Activated CD4-positive, alpha-beta memory T cell treated with anti-CD3 and anti-CD28 coated beads, Interleukin-2, amount 10 ng/mL, durations not matched to agents 7 days and 5 days (primary cell): ENCODE measurements around the gene SPRR4. TPM values are rescaled to one million over a fixed set of nuclear protein-coding genes. Genes with fewer than 3 reads are reported as not detected.
"Not testable (repeated sequence)": the region's sequence is repeated elsewhere in the genome, so short reads cannot be mapped to it uniquely, and the experiment has no call there.

ENCODE experiments used
- CTCF ChIA-PET: fragments of 350-600 bp; sonication (Branson Sonifier 250); formaldehyde crosslinking; loops from one replicate; lab custom pipeline; 2021; ENCODE audit warnings: antibody characterized with exemption, inconsistent platforms; lab: Charles Lee
- POLR2A ChIA-PET: fragments of 350-600 bp; sonication (Branson Sonifier 250); formaldehyde crosslinking; loops from one replicate; lab custom pipeline; 2021; ENCODE audit warnings: antibody characterized with exemption; lab: Charles Lee
- DNase-seq: peaks from one replicate; pipeline ENCODE4 v3.0.0-alpha.2; 2020
- H3K27ac Mint-ChIP-seq: one replicate; pipeline ENCODE4 v1.8.0; 2021; ENCODE audit warnings: mild to moderate bottlenecking, mixed read lengths
- H3K27me3 Mint-ChIP-seq: one replicate; pipeline ENCODE4 v1.8.0; 2021; ENCODE audit warnings: mixed read lengths
- H3K36me3 Mint-ChIP-seq: one replicate; pipeline ENCODE4 v1.8.0; 2021; ENCODE audit warnings: low read depth, mixed read lengths
- H3K4me1 Mint-ChIP-seq: one replicate; pipeline ENCODE4 v1.8.0; 2021; ENCODE audit warnings: mixed read lengths
- H3K4me3 Mint-ChIP-seq: one replicate; pipeline ENCODE4 v1.8.0; 2021; ENCODE audit warnings: mild to moderate bottlenecking, mixed read lengths
- H3K9me3 Mint-ChIP-seq: one replicate; pipeline ENCODE4 v1.8.0; 2021; ENCODE audit warnings: mixed read lengths
- total RNA-seq, 2 experiments: library from RNA; stranded (reverse); gene quantifications; one replicate each; pipeline ENCODE4 v1.2.3, GENCODE V29; 2021

SPRR4 gene
- total RNA-seq, 2 experiments from 2014 or later = not detected

- Mint-ChIP-seq H3K4me3 (no peak overlapping the region), H3K27me3 (peaks cover 10% of the 10 kb centered on the region), H3K4me1 (no peaks in the 10 kb centered on the region), H3K27ac (no peak overlapping the region), H3K36me3 (no peaks in the 10 kb centered on the region), H3K9me3 (no peaks in the 10 kb centered on the region)
- no peak for DNase-seq
- POLR2A ChIA-PET = no interaction called here
- CTCF ChIA-PET = interaction anchor here (0.7 kb wide), 1 partner anchor 58 kb away, joined by 3 read pairs; no protein-coding TSS in a partner anchor
Observed at GRCh38 chr1:153000294-153000693, 29.8 kb downstream of the SPRR4 start.

- POLR2A ChIA-PET = no interaction called here
- H3K27ac Mint-ChIP-seq = no peak within 1 kb of the TSS
- H3K9me3 Mint-ChIP-seq = no peaks in the 10 kb centered on the region
- H3K4me3 Mint-ChIP-seq = no peak within 1 kb of the TSS
- peaks cover 5% of the 10 kb centered on the region for H3K27me3 Mint-ChIP-seq
- DNase-seq = no peak
- CTCF ChIA-PET = no interaction called here
- no peaks in the 10 kb centered on the region for H3K4me1 Mint-ChIP-seq
- H3K36me3 Mint-ChIP-seq = no peaks in the 10 kb centered on the region
Observed at GRCh38 chr1:153001382-153001781, 30.9 kb downstream of the SPRR4 start, which contains the start of gene SPRR3. TSS of gene SPRR3 (plus strand) at chr1:153001749. CDS start at chr1:153003021, 1,272 bp downstream.

GRCh38 chr1:153011235-153011758 lies 40.8 kb downstream of the SPRR4 start:
- not testable (repeated sequence) for H3K36me3 Mint-ChIP-seq

GRCh38 chr1:153021829-153022228 lies 51.4 kb downstream of the SPRR4 start:
- CTCF ChIA-PET = not testable (repeated sequence)
- peaks cover 12% of the 10 kb centered on the region for H3K27me3 Mint-ChIP-seq

More at GRCh38 chr1:153011235-153011758, 40.8 kb downstream of the SPRR4 start:
- H3K4me3 Mint-ChIP-seq, H3K4me1 Mint-ChIP-seq, CTCF ChIA-PET, POLR2A ChIA-PET, H3K9me3 Mint-ChIP-seq, H3K27me3 Mint-ChIP-seq, DNase-seq, H3K27ac Mint-ChIP-seq: not testable (repeated sequence)

More at GRCh38 chr1:153021829-153022228, 51.4 kb downstream of the SPRR4 start:
- DNase-seq, H3K9me3 Mint-ChIP-seq, POLR2A ChIA-PET, H3K27ac Mint-ChIP-seq, H3K4me3 Mint-ChIP-seq, H3K36me3 Mint-ChIP-seq, H3K4me1 Mint-ChIP-seq: not testable (repeated sequence)

Other genes starting within 250 kb of the SPRR4 start
- gene KPRP, start 212.6 kb upstream of the SPRR4 start, total RNA-seq = not detected
- gene LCE1F, start 195.5 kb upstream of the SPRR4 start, total RNA-seq = not detected
- gene LCE1E, start 184.4 kb upstream of the SPRR4 start, total RNA-seq = not detected
- not detected for gene LCE1D, start 173.9 kb upstream of the SPRR4 start, total RNA-seq
- not detected for gene LCE1C, start 164.0 kb upstream of the SPRR4 start, total RNA-seq
- not detected for gene LCE1B, start 158.7 kb upstream of the SPRR4 start, total RNA-seq
- not detected for gene LCE1A, start 143.2 kb upstream of the SPRR4 start, total RNA-seq
- not detected for gene LCE6A, start 127.8 kb upstream of the SPRR4 start, total RNA-seq
- gene LCE7A, start 110.7 kb upstream of the SPRR4 start, total RNA-seq = not detected
- gene SMCP, start 92.3 kb upstream of the SPRR4 start, total RNA-seq = not detected
- not detected for gene IVL, start 62.1 kb upstream of the SPRR4 start, total RNA-seq
- not detected for gene SPRR5, start 23.4 kb upstream of the SPRR4 start, total RNA-seq
- not detected for gene SPRR1A, start 13.4 kb downstream of the SPRR4 start, total RNA-seq
- not detected for gene SPRR3, start 31.1 kb downstream of the SPRR4 start, total RNA-seq
- gene SPRR1B, start 60.6 kb downstream of the SPRR4 start, total RNA-seq = not detected
- gene SPRR2D, start 70.5 kb downstream of the SPRR4 start, total RNA-seq = not detected
- not detected for gene SPRR2A, start 86.9 kb downstream of the SPRR4 start, total RNA-seq
- not detected for gene SPRR2B, start 101.0 kb downstream of the SPRR4 start, total RNA-seq
- gene SPRR2E, start 123.9 kb downstream of the SPRR4 start, total RNA-seq = not detected
- not detected for gene SPRR2F, start 142.9 kb downstream of the SPRR4 start, total RNA-seq
- not detected for gene SPRR2G, start 180.2 kb downstream of the SPRR4 start, total RNA-seq
- gene LELP1, start 232.8 kb downstream of the SPRR4 start, total RNA-seq = not detected
- gene PRR9, start 246.9 kb downstream of the SPRR4 start, total RNA-seq = not detected